Activated CD4-positive, alpha-beta T cell treated with anti-CD3 and anti-CD28 coated beads for 36 hours (primary cell): ENCODE measurements around the gene TMC5. TPM values are rescaled to one million over a fixed set of nuclear protein-coding genes. Genes with fewer than 3 reads are reported as not detected.

Experiments
- ATAC-seq: fragments of 200-7000 bp; cut with Tn5 transposase; one replicate; pipeline ENCODE4 v1.10.0; 2021; ENCODE audit warnings: mild to moderate bottlenecking, moderate library complexity
- CTCF ChIA-PET: fragments of 350-600 bp; sonication (Branson Sonifier 250); formaldehyde crosslinking; loops from one replicate; lab custom pipeline; 2021; ENCODE audit warnings: antibody characterized with exemption; lab: Charles Lee
- POLR2A ChIA-PET: fragments of 350-600 bp; sonication (Branson Sonifier 250); formaldehyde crosslinking; loops from one replicate; lab custom pipeline; 2021; ENCODE audit warnings: antibody characterized with exemption, inconsistent platforms; lab: Charles Lee
- DNase-seq: peaks from one replicate; pipeline ENCODE4 v3.0.0-alpha.2; 2020
- H3K27ac Mint-ChIP-seq: one replicate; pipeline ENCODE4 v1.8.0; 2021; ENCODE audit warnings: mixed read lengths
- H3K27me3 Mint-ChIP-seq: one replicate; pipeline ENCODE4 v1.8.0; 2021; ENCODE audit warnings: mixed read lengths
- H3K36me3 Mint-ChIP-seq: one replicate; pipeline ENCODE4 v1.8.0; 2021; ENCODE audit warnings: low read depth, mixed read lengths
- H3K4me1 Mint-ChIP-seq: one replicate; pipeline ENCODE4 v1.8.0; 2021; ENCODE audit warnings: mixed read lengths
- H3K4me3 Mint-ChIP-seq: one replicate; pipeline ENCODE4 v1.8.0; 2021; ENCODE audit warnings: mild to moderate bottlenecking, moderate library complexity, mixed read lengths
- H3K9me3 Mint-ChIP-seq: one replicate; pipeline ENCODE4 v1.8.0; 2021; ENCODE audit warnings: low read depth, mixed read lengths
- intact Hi-C, 2 experiments: fragments of 100-400 bp; cut with DNase I in 1 of 2; cut with micrococcal nuclease in 1 of 2; formaldehyde crosslinking; loops; one replicate each; pipeline versions ENCODE4 v1.14.2 to v1.15.1; 2022 to 2024; cut with DNase I, micrococcal nuclease
- total RNA-seq, 2 experiments: library from RNA; stranded (reverse); gene quantifications; one replicate each; pipeline ENCODE4 v1.2.3, GENCODE V29; 2021

The TMC5 gene
- total RNA-seq, 2 experiments from 2014 or later = not detected

- peaks cover 36% of the 10 kb centered on the region for H3K4me1 Mint-ChIP-seq
- no peak overlapping the region for H3K4me3 Mint-ChIP-seq
- H3K27ac Mint-ChIP-seq = no peak overlapping the region
- H3K36me3 Mint-ChIP-seq = peaks cover 12% of the 10 kb centered on the region
- no peak for DNase-seq
- no peak for ATAC-seq
- intact Hi-C loops = loop anchor here (1.0 to 10.0 kb wide), 10 partner anchors 33 to 1376 kb away; partner anchors contain the start of genes THUMPD1 (in 2 of the 2), VPS35L (in 2 of the 2), ARL6IP1 (in 1 of the 2) and COQ7 (in 1 of the 2)
- CTCF ChIA-PET = interaction anchor here (2.2 kb wide), 1 partner anchor 33 kb away, joined by 15 read pairs; the partner anchor contains the start of gene VPS35L
- no peaks in the 10 kb centered on the region for H3K9me3 Mint-ChIP-seq
- no peaks in the 10 kb centered on the region for H3K27me3 Mint-ChIP-seq
- POLR2A ChIA-PET = no interaction called here
Measured at GRCh38 chr16:19522760-19523159, 105.1 kb downstream of the TMC5 start.

- POLR2A ChIA-PET = interaction anchor here (2.3 kb wide), 1 partner anchor 32 kb away, joined by 27 read pairs; the partner anchor contains the start of gene VPS35L
- DNase-seq (no peak), ATAC-seq (no peak)
- Mint-ChIP-seq H3K36me3 (peaks cover 12% of the 10 kb centered on the region), H3K4me1 (peaks cover 36% of the 10 kb centered on the region), H3K27me3 (no peaks in the 10 kb centered on the region), H3K4me3 (no peak overlapping the region), H3K9me3 (no peaks in the 10 kb centered on the region), H3K27ac (no peak overlapping the region)
- CTCF ChIA-PET = interaction anchor here (0.7 to 2.2 kb wide), 2 partner anchors 33 to 60 kb away, joined by 4 to 15 read pairs; partner anchors contain the start of gene VPS35L
- intact Hi-C loops = loop anchor here (1.0 to 10.0 kb wide), 9 partner anchors 32 to 1376 kb away; partner anchors contain the start of genes THUMPD1 (in 2 of the 2), ARL6IP1 (in 1 of the 2), COQ7 (in 1 of the 2) and GPRC5B (in 1 of the 2)
Measured at GRCh38 chr16:19523184-19523558, 105.5 kb downstream of the TMC5 start.

GRCh38 chr16:19523559-19524355, 106.1 kb downstream of the TMC5 start, which contains the start of gene CCP110:
Gene CCP110 (plus strand): TSS chr16:19523942. CDS start chr16:19527882, 3,940 bp downstream.
- H3K4me3 Mint-ChIP-seq = peak within 1 kb of the TSS; percentile 95
- intact Hi-C loops = loop anchor here (1.0 to 10.0 kb wide), 10 partner anchors 32 to 1375 kb away; partner anchors contain the start of genes ARL6IP1 (in 2 of the 2), COQ7 (in 2 of the 2), THUMPD1 (in 2 of the 2) and GPRC5B (in 1 of the 2)
- no peaks in the 10 kb centered on the region for H3K27me3 Mint-ChIP-seq
- ATAC-seq = peak; percentile 90
- peak within 1 kb of the TSS; percentile 90 for H3K27ac Mint-ChIP-seq
- POLR2A ChIA-PET = interaction anchor here (0.7 to 2.3 kb wide), 2 partner anchors 18 to 31 kb away, joined by 4 to 27 read pairs; partner anchors contain the start of gene VPS35L
- DNase-seq = peak; percentile 98
- CTCF ChIA-PET = interaction anchor here (0.7 to 2.2 kb wide), 2 partner anchors 32 to 60 kb away, joined by 4 to 15 read pairs; partner anchors contain the start of gene VPS35L
- peaks cover 30% of the 10 kb centered on the region for H3K4me1 Mint-ChIP-seq
- peaks cover 12% of the 10 kb centered on the region for H3K36me3 Mint-ChIP-seq
- no peaks in the 10 kb centered on the region for H3K9me3 Mint-ChIP-seq

GRCh38 chr16:19524356-19524615, 106.6 kb downstream of the TMC5 start:
- no peaks in the 10 kb centered on the region for H3K9me3 Mint-ChIP-seq
- H3K4me3 Mint-ChIP-seq = peak overlapping the region; percentile 95
- H3K36me3 Mint-ChIP-seq = peaks cover 15% of the 10 kb centered on the region
- CTCF ChIA-PET = interaction anchor here (1.0 to 2.2 kb wide), 2 partner anchors 30 to 32 kb away, joined by 3 to 15 read pairs; partner anchors contain the start of gene VPS35L
- H3K27me3 Mint-ChIP-seq = no peaks in the 10 kb centered on the region
- intact Hi-C loops = loop anchor here (1.0 to 10.0 kb wide), 5 partner anchors 361 to 1218 kb away; partner anchors contain the start of genes ARL6IP1 (in 1 of the 2), COQ7 (in 1 of the 2), GPRC5B (in 1 of the 2) and THUMPD1 (in 1 of the 2)
- H3K27ac Mint-ChIP-seq = peak overlapping the region; percentile 65
- DNase-seq (no peak), ATAC-seq (no peak)
- POLR2A ChIA-PET = interaction anchor here (0.7 to 2.3 kb wide), 2 partner anchors 18 to 31 kb away, joined by 4 to 27 read pairs; partner anchors contain the start of gene VPS35L
- H3K4me1 Mint-ChIP-seq = peaks cover 28% of the 10 kb centered on the region

GRCh38 chr16:19524616-19525384, 107.1 kb downstream of the TMC5 start:
- Mint-ChIP-seq H3K4me1 (peaks cover 28% of the 10 kb centered on the region), H3K4me3 (peak overlapping the region; percentile 95), H3K27me3 (no peaks in the 10 kb centered on the region), H3K36me3 (peaks cover 16% of the 10 kb centered on the region), H3K9me3 (no peaks in the 10 kb centered on the region), H3K27ac (peak overlapping the region; percentile 65)
- intact Hi-C loops = loop anchor here (1.0 to 10.0 kb wide), 5 partner anchors 360 to 1218 kb away; partner anchors contain the start of genes ARL6IP1 (in 1 of the 2), COQ7 (in 1 of the 2), GPRC5B (in 1 of the 2) and THUMPD1 (in 1 of the 2)
- ChIA-PET CTCF (interaction anchor here (1.0 to 2.2 kb wide), 3 partner anchors 29 to 383 kb away, joined by 3 to 15 read pairs (median 4); partner anchors contain the start of gene VPS35L), POLR2A (interaction anchor here (0.7 to 2.3 kb wide), 2 partner anchors 17 to 30 kb away, joined by 4 to 27 read pairs; partner anchors contain the start of gene VPS35L)
- ATAC-seq = no peak
- no peak for DNase-seq

- Mint-ChIP-seq H3K27ac (no peak overlapping the region), H3K4me3 (peak overlapping the region; percentile 95), H3K27me3 (no peaks in the 10 kb centered on the region), H3K9me3 (no peaks in the 10 kb centered on the region), H3K4me1 (peaks cover 25% of the 10 kb centered on the region), H3K36me3 (peaks cover 17% of the 10 kb centered on the region)
- ATAC-seq = no peak
- POLR2A ChIA-PET = interaction anchor here (2.3 kb wide), 1 partner anchor 30 kb away, joined by 27 read pairs; the partner anchor contains the start of gene VPS35L
- DNase-seq = no peak
- CTCF ChIA-PET = interaction anchor here (1.0 to 1.8 kb wide), 2 partner anchors 29 to 382 kb away, joined by 3 to 4 read pairs; no protein-coding TSS in a partner anchor
- intact Hi-C loops = loop anchor here in 1 of 2 experiments (10.0 kb wide), 1 partner anchor 359 kb away; the partner anchor contains the start of gene GPRC5B
Measured at GRCh38 chr16:19525385-19525723, 107.7 kb downstream of the TMC5 start.

GRCh38 chr16:19527161-19527560, 109.5 kb downstream of the TMC5 start:
- ChIA-PET POLR2A (no interaction called here), CTCF (interaction anchor here (1.0 to 1.7 kb wide), 3 partner anchors 15 to 33 kb away, joined by 3 to 4 read pairs (median 3); no protein-coding TSS in a partner anchor)
- H3K4me1 Mint-ChIP-seq = peaks cover 14% of the 10 kb centered on the region
- no peaks in the 10 kb centered on the region for H3K9me3 Mint-ChIP-seq
- no peak overlapping the region for H3K4me3 Mint-ChIP-seq
- no peaks in the 10 kb centered on the region for H3K27me3 Mint-ChIP-seq
- H3K36me3 Mint-ChIP-seq = peaks cover 19% of the 10 kb centered on the region
- no peak for ATAC-seq
- H3K27ac Mint-ChIP-seq = no peak overlapping the region
- no peak for DNase-seq
- intact Hi-C loops = loop anchor here in 1 of 2 experiments (10.0 kb wide), 1 partner anchor 358 kb away; the partner anchor contains the start of gene GPRC5B

GRCh38 chr16:19528666-19529065, 111.0 kb downstream of the TMC5 start:
- Mint-ChIP-seq H3K4me3 (no peak overlapping the region), H3K27me3 (no peaks in the 10 kb centered on the region), H3K36me3 (peaks cover 25% of the 10 kb centered on the region), H3K4me1 (peaks cover 10% of the 10 kb centered on the region), H3K9me3 (no peaks in the 10 kb centered on the region), H3K27ac (no peak overlapping the region)
- ChIA-PET CTCF (interaction anchor here (0.6 to 1.8 kb wide), 2 partner anchors 22 to 39 kb away, joined by 3 to 5 read pairs; no protein-coding TSS in a partner anchor), POLR2A (no interaction called here)
- intact Hi-C loops = loop anchor here in 1 of 2 experiments (10.0 kb wide), 1 partner anchor 356 kb away; the partner anchor contains the start of gene GPRC5B
- DNase-seq = no peak
- no peak for ATAC-seq

- no peak overlapping the region for H3K27ac Mint-ChIP-seq
- CTCF ChIA-PET = no interaction called here
- ATAC-seq (no peak), DNase-seq (no peak)
- H3K4me3 Mint-ChIP-seq = no peak overlapping the region
- POLR2A ChIA-PET = no interaction called here
- intact Hi-C loops = no loop called here
- no peaks in the 10 kb centered on the region for H3K27me3 Mint-ChIP-seq
- no peaks in the 10 kb centered on the region for H3K4me1 Mint-ChIP-seq
- H3K9me3 Mint-ChIP-seq = no peaks in the 10 kb centered on the region
- H3K36me3 Mint-ChIP-seq = peaks cover 37% of the 10 kb centered on the region
Measured at GRCh38 chr16:19532601-19533000, 114.9 kb downstream of the TMC5 start.
